Endothelial cell of umbilical vein (primary cell): ENCODE results near the gene CNKSR2. TPM values are rescaled to one million over a fixed set of nuclear protein-coding genes. Genes with fewer than 3 reads are reported as not detected.

Experiments used
- BruUV-seq: library from RNA; stranded (reverse); fragments of 400-500 nt; replicated peaks from 2 replicates; lab custom pipeline; 2021; lab: Mats Ljungman, UMichigan
- CTCF ChIA-PET: fragments of 300-600, 350-600 bp; sonication (Branson Sonifier 250); formaldehyde crosslinking; loops from one replicate; lab custom pipeline; 2021; ENCODE audit warnings: antibody characterized with exemption, inconsistent platforms; lab: Charles Lee
- POLR2A ChIA-PET: fragments of 300-600, 350-600 bp; sonication (Branson Sonifier 250); formaldehyde crosslinking; loops from one replicate; lab custom pipeline; 2021; ENCODE audit warnings: antibody characterized with exemption, inconsistent platforms; lab: Charles Lee
- DNase-seq: peaks from one replicate; pipeline ENCODE4 v3.0.0-alpha.2; 2011; ENCODE audit warnings: low read depth, low spot score
- FAIRE-seq: peaks from 2 replicates; lab custom pipeline; 2011; peaks lifted over from hg19 to GRCh38; lab: Jason Lieb, UNC
- H2AFZ ChIP-seq: 2 replicates; pipeline ENCODE4 v1.6.0; 2012; ENCODE audit warnings: low read depth, low read length, control low read depth, inconsistent platforms
- H3K27ac ChIP-seq: 2 replicates; pipeline ENCODE4 v1.5.1; 2011; ENCODE audit warnings: low read depth, mild to moderate bottlenecking, control low read depth, low read length, moderate library complexity; ENCODE audit not compliant: insufficient read depth
- H3K27me3 ChIP-seq, 2 experiments: 2 replicates each; pipeline versions ENCODE4 v1.6.0 to v1.6.1; 2011; ENCODE audit warnings: low read length in 2 of 2, mixed read lengths in 1 of 2; ENCODE audit not compliant: control insufficient read depth in 2 of 2, insufficient read depth in 2 of 2
- H3K36me3 ChIP-seq, 2 experiments: 2 replicates in 1 of 2; 3 replicates in 1 of 2; pipeline ENCODE4 v1.5.1; 2011; ENCODE audit warnings: low read length in 2 of 2, mild to moderate bottlenecking in 1 of 2, moderate library complexity in 1 of 2; ENCODE audit not compliant: control insufficient read depth in 2 of 2, insufficient read depth in 2 of 2; ENCODE audit errors: extremely low read depth in 1 of 2
- H3K4me1 ChIP-seq: 3 replicates; pipeline ENCODE4 v1.5.1; 2011; ENCODE audit warnings: mild to moderate bottlenecking, low read length; ENCODE audit not compliant: control insufficient read depth, insufficient read depth; ENCODE audit errors: extremely low read depth
- H3K4me2 ChIP-seq: 2 replicates; pipeline ENCODE4 v1.6.1; 2011; ENCODE audit warnings: low read length, control low read depth, mixed read lengths; ENCODE audit not compliant: insufficient read depth
- H3K4me3 ChIP-seq, 3 experiments: fragments of 200-600 bp in 1 of 3; sonication (generic), shearing (Covaris generic) in 1 of 3; replicated peaks in 1 of 3; 2 replicates each; pipeline ENCODE4 v1.5.1; 2011 to 2016; ENCODE audit warnings: control low read depth in 3 of 3, low read length in 3 of 3, mild to moderate bottlenecking in 2 of 3, inconsistent platforms in 1 of 3, low read depth in 1 of 3, moderate library complexity in 1 of 3; ENCODE audit not compliant: insufficient read depth in 1 of 3
- H3K79me2 ChIP-seq: 2 replicates; pipeline ENCODE4 v1.6.0; 2012; ENCODE audit warnings: low read length, inconsistent platforms; ENCODE audit not compliant: control insufficient read depth, insufficient read depth
- H3K9ac ChIP-seq: replicated peaks from 2 replicates; pipeline ENCODE3; 2011; ENCODE audit warnings: low read length, control low read depth; ENCODE audit not compliant: insufficient read depth; ENCODE audit errors: extremely low read depth
- H3K9me1 ChIP-seq: replicated peaks from 3 replicates; pipeline ENCODE4 v1.6.0; 2011; ENCODE audit warnings: mild to moderate bottlenecking, low read length; ENCODE audit not compliant: control insufficient read depth, insufficient read depth; ENCODE audit errors: extremely low read depth
- H3K9me3 ChIP-seq: replicated peaks from 2 replicates; pipeline ENCODE4 v1.5.1; 2012; ENCODE audit warnings: low read length, inconsistent platforms; ENCODE audit not compliant: control insufficient read depth, insufficient read depth
- H4K20me1 ChIP-seq: replicated peaks from 2 replicates; pipeline ENCODE3; 2011; ENCODE audit warnings: mild to moderate bottlenecking, low read length; ENCODE audit not compliant: control insufficient read depth, insufficient read depth; ENCODE audit errors: extremely low read depth
- EZH2 ChIP-seq: IDR thresholded peaks from 2 replicates; pipeline ENCODE4 v1.6.1; 2012; ENCODE audit warnings: borderline replicate concordance, low read depth, mild to moderate bottlenecking, moderate library complexity, low read length, inconsistent platforms; ENCODE audit not compliant: severe bottlenecking
- FOS ChIP-seq: IDR thresholded peaks from 2 replicates; pipeline ENCODE4 v1.6.1; 2011; ENCODE audit warnings: mild to moderate bottlenecking, low read length, moderate library complexity, borderline replicate concordance; ENCODE audit not compliant: insufficient read depth
- GATA2 ChIP-seq: IDR thresholded peaks from 2 replicates; pipeline ENCODE4 v1.7.0; 2011; ENCODE audit warnings: low read depth, mild to moderate bottlenecking, moderate library complexity, mixed read lengths, low read length; ENCODE audit not compliant: insufficient read length, insufficient read depth
- JUN ChIP-seq: IDR thresholded peaks from 2 replicates; pipeline ENCODE4 v1.6.1; 2011; ENCODE audit warnings: borderline replicate concordance, low read depth; ENCODE audit not compliant: insufficient read length, insufficient read depth
- MYC ChIP-seq: IDR thresholded peaks from one replicate; pipeline ENCODE4 v1.6.1; 2011; ENCODE audit warnings: mild to moderate bottlenecking, low read depth, low read length
- POLR2A ChIP-seq: IDR thresholded peaks from 2 replicates; pipeline ENCODE4 v1.6.1; 2012; ENCODE audit warnings: low read depth, mild to moderate bottlenecking, control low read depth, low read length
- POLR2AphosphoS5 ChIP-seq: IDR thresholded peaks from 2 replicates; pipeline ENCODE4 v1.6.1; 2012; ENCODE audit warnings: low read depth, mild to moderate bottlenecking, control low read depth, low read length, moderate library complexity; ENCODE audit not compliant: insufficient read depth
- dilution Hi-C: fragments of 300-500 bp; cut with MboI; formaldehyde crosslinking; loops from one replicate; pipeline ENCODE4 v1.15.0; 2019; ENCODE audit warnings: low sequenced_read_pairs; ENCODE audit not compliant: extremely low pct_ligation_motif_present
- intact Hi-C: fragments of 100-400 bp; cut with micrococcal nuclease; formaldehyde crosslinking; loops from one replicate; pipeline ENCODE4 v1.10.0; 2022
- polyA plus RNA-seq, 4 experiments: library from polyadenylated mRNA; depleted of rRNA in 3 of 4; stranded (reverse) in 3 of 4; unstranded in 1 of 4; fragments of >200 nt; gene quantifications; 2 replicates each; pipeline versions ENCODE4 v1.2.1 to v1.2.3, GENCODE V29; 2011 to 2012; ENCODE audit warnings: missing spikeins in 1 of 4
- total RNA-seq: library from RNA; stranded (reverse); gene quantifications from 2 replicates; pipeline ENCODE4 v1.2.3, GENCODE V29; 2021
- TF ChIP-seq, protein P1 (sequence below), 2 donors: IDR thresholded peaks; 1 replicate in 1 of 2; 2 replicates in 1 of 2; pipeline ENCODE4 v1.5.1; 2011; ENCODE audit warnings: low read length in 2 of 2, mild to moderate bottlenecking in 2 of 2, moderate library complexity in 2 of 2, control low read depth in 1 of 2, inconsistent platforms in 1 of 2, low read depth in 1 of 2; ENCODE audit not compliant: insufficient read depth in 1 of 2; ENCODE audit errors: extremely low read depth in 1 of 2
- TF ChIP-seq, protein P2 (sequence below): IDR thresholded peaks from 2 replicates; pipeline ENCODE4 v1.6.1; 2011; ENCODE audit not compliant: insufficient read depth, insufficient read length

CNKSR2 gene
- total and polyA plus RNA-seq, 2 donors (not counting 3 experiments of a cell fraction or from before 2014, with no cell fraction given): 0.13 TPM; not detected in 1

DNA sequence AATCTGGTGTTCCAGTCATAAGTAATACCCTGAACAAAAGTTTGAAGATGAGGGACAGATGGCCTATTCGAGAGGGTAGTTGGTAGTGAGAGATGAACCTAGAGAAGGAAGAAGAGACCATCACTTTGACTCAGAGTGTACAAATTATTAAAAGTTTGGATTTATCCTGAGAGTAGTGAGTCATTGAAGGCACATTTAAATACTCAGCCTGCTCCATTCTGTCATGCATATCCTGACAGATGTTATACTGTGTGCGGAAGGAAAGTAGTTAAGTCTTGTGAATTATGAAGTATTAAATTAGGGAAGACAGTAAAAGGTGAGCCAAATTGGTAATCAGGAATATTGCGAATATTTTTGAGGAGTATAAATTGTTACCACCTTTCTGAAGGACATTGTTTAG lies 190.8 kb downstream of the CNKSR2 start:
- no peaks in the 10 kb centered on the region for H3K9me1 ChIP-seq
- intact Hi-C loops: no loop called here
- CTCF ChIA-PET: no interaction called here
- POLR2A ChIA-PET: no interaction called here
- H3K36me3 ChIP-seq: no peaks in the 10 kb centered on the region
- no peaks in the 10 kb centered on the region for H3K79me2 ChIP-seq
- H3K9ac ChIP-seq: no peak overlapping the region
- no peak overlapping the region for H3K4me2 ChIP-seq
- H3K9me3 ChIP-seq: no peaks in the 10 kb centered on the region
- DNase-seq (no peak), FAIRE-seq (no peak)
- no peak overlapping the region for H2AFZ ChIP-seq
- no peaks in the 10 kb centered on the region for H3K4me1 ChIP-seq
- no peak overlapping the region for H3K4me3 ChIP-seq
- no peak overlapping the region for H3K27ac ChIP-seq
- dilution Hi-C loops: no loop called here
- no TSS peak for BruUV-seq
- H3K27me3 ChIP-seq: no peaks in the 10 kb centered on the region
- H4K20me1 ChIP-seq: no peaks in the 10 kb centered on the region
- TF ChIP-seq JUN: no peak
- no peak for TF ChIP-seq POLR2AphosphoS5
- no peak for TF ChIP-seq EZH2
- no peak for TF ChIP-seq MYC
- no peak for TF ChIP-seq FOS
- no peak for TF ChIP-seq POLR2A
- TF ChIP-seq, protein P1, sequence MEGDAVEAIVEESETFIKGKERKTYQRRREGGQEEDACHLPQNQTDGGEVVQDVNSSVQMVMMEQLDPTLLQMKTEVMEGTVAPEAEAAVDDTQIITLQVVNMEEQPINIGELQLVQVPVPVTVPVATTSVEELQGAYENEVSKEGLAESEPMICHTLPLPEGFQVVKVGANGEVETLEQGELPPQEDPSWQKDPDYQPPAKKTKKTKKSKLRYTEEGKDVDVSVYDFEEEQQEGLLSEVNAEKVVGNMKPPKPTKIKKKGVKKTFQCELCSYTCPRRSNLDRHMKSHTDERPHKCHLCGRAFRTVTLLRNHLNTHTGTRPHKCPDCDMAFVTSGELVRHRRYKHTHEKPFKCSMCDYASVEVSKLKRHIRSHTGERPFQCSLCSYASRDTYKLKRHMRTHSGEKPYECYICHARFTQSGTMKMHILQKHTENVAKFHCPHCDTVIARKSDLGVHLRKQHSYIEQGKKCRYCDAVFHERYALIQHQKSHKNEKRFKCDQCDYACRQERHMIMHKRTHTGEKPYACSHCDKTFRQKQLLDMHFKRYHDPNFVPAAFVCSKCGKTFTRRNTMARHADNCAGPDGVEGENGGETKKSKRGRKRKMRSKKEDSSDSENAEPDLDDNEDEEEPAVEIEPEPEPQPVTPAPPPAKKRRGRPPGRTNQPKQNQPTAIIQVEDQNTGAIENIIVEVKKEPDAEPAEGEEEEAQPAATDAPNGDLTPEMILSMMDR (IDR thresholded peaks at IDR 0.05; ENCODE audit: extremely low read depth in 1 of 2, insufficient read depth in 1 of 2, low read depth in 1 of 2, low read length in 2 of 2): no peak
- TF ChIP-seq, protein P2, sequence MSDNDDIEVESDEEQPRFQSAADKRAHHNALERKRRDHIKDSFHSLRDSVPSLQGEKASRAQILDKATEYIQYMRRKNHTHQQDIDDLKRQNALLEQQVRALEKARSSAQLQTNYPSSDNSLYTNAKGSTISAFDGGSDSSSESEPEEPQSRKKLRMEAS: no peak
- TF ChIP-seq GATA2: no peak
